Fibroblast of the aortic adventitia (primary cell): ENCODE data around the gene IRF4. TPM values are rescaled to one million over a fixed set of nuclear protein-coding genes. Genes with fewer than 3 reads are reported as not detected.
"Not testable (repeated sequence)": the region's sequence is repeated elsewhere in the genome, so short reads cannot be mapped to it uniquely, and the experiment has no call there.

ENCODE experiments used
- DNase-seq: peaks from one replicate; pipeline ENCODE4 v3.0.0-alpha.2; 2010; ENCODE audit warnings: low read depth
- H3K4me3 ChIP-seq: 2 replicates; pipeline ENCODE4 v1.5.1; 2011; ENCODE audit warnings: low read depth, mild to moderate bottlenecking, control low read depth, low read length, moderate library complexity
- CTCF ChIP-seq: IDR thresholded peaks from 2 replicates; pipeline ENCODE4 v1.5.1; 2011; ENCODE audit warnings: mild to moderate bottlenecking, low read length, control low read depth, inconsistent platforms; ENCODE audit not compliant: insufficient read depth
- total RNA-seq: library from RNA; depleted of rRNA; stranded (reverse); fragments of >200 nt; gene quantifications from 2 replicates; pipeline ENCODE4 v1.2.3, GENCODE V29; 2012; ENCODE audit warnings: low replicate concordance

The IRF4 gene
- total RNA-seq, 1 donor = 2.3 TPM

DNA sequence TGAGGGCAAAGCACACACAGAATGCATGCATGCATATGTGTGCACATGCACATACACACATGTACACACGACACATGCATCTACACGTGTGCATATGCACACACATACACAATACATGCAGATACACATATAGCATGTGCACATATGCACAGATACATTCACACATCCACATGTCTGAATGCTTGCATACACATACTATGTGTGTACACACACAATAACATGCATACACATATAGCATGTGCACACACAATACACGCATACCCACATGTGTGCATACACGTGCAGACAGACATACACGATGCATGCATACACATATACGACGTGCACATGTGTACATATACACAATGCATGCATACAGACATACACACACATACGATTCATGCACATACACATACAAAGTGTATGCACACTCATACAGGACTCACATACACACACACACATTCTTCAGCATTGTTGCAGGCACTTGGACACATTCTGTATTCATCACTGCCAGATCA is 24.2 kb upstream of the IRF4 start:
- DNase-seq = no peak
- TF ChIP-seq CTCF = no peak
- H3K4me3 ChIP-seq = no peak overlapping the region

DNA sequence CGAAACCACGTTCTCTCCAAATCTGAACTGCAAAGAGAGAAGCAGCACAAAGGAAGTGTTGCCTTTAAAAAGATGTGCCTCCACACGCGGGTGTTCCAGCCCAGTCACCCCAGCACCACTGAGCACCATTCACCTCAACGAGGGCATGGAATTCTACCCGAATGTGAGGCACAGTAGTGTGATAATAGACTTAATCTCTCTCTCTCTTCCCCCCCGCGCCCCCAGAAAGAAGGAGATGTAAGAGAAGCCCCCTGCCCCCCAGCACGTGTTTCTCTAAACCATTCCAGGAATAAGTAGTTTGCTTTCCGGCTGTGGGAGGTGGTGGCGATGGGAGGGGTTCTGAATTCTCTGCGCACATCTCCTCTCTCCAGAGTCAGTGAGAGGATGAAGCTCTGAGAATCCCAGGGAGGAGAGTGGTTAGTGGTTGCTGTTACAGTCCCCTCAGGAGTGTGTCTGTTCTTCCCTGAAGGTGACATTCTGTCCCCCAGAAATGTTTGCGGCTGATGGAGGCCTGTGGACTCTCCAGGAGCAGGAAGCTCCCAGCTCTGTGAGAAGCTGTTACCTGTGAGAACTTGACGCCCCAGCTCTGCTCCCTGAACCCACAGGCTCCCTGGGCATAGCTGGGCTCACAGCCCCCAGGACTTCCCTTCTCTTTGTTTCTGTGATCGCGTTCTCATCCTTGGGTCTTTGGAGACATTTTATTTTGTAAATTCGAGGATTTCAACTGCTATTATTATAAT is 23.5 kb upstream of the IRF4 start:
- TF ChIP-seq CTCF = no peak
- DNase-seq = no peak
- no peak overlapping the region for H3K4me3 ChIP-seq

DNA sequence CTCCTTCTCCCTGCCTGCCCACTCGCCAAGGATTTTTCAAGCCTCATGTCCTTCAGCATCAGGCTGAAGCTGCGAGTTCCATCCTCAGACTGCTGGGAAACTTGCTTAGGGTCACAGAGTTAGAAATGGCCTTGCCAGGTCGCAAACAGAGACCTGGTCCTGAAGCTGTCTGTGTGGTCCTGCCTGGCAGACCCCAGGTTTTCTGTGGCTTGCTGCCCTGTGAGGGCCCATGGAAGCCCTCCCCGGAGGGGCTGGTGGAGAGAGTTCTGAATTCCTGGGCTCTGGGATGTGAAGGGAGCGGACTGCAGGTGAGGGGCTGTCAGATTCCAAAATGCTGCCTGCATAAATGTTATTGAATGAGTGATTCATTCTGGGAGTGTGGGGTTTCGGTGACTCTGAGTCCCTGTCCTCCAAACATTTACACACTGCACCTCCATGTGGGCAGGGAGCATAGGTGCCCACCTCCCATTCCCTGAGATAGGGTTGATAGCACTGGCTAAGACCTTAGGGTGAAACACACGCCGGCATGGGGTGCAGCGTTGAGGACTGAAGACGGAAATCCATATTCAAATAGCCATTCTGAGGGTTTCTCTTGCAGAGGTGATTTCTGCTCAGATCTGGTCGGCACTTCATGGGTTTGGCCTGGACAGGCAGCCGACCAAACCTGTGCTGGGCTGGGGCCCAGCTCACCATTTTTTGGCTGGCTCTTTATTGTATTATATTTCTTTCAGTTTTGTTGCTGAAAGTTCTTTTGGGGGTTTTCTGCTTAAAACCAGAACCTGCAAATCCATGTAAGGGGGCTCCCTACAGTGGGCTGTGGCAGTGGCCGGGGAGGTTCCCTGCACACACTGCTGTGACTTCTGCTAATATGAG is 21.8 kb upstream of the IRF4 start:
- DNase-seq = no peak
- TF ChIP-seq CTCF = no peak
- H3K4me3 ChIP-seq = no peak overlapping the region

DNA sequence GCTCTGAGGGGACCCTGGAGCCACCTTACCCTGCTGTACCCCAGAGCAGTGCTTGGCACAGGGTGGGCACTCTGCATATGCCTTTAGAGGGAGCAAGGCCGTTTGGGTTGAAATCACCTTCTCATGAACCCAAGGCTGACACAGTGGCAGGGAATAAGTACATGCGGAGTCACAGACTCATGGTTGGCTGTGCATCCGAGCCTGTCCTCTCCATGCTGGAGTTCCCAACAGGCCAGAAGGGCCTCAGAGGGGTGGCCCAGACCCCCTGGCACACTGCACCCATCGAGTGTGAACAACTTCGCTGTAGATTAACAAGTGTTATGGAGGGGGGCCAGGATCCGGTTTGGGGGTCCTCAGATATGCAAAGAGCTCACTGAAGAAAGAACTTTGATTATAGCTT is 21.0 kb upstream of the IRF4 start:
- TF ChIP-seq CTCF = no peak
- DNase-seq = no peak
- H3K4me3 ChIP-seq = no peak overlapping the region

GRCh38 chr6:371851-372250 is 19.7 kb upstream of the IRF4 start:
- H3K4me3 ChIP-seq, DNase-seq: not testable (repeated sequence)

- no peak for TF ChIP-seq CTCF
- no peak for DNase-seq
- no peak overlapping the region for H3K4me3 ChIP-seq
These were observed 19.1 kb upstream of the IRF4 start for GRCh38 chr6:372336-372911.

- TF ChIP-seq CTCF = no peak
- DNase-seq = no peak
- H3K4me3 ChIP-seq = no peak overlapping the region
These were observed 18.5 kb upstream of the IRF4 start for GRCh38 chr6:373031-373430.
